SJCRH30 (cell line): ENCODE measurements around the gene CYP2C8. TPM values are rescaled to one million over a fixed set of nuclear protein-coding genes. Genes with fewer than 3 reads are reported as not detected.

Source experiments
- DNase-seq, 2 experiments: peaks; one replicate each; pipeline ENCODE4 v3.0.0-alpha.2; 2015 to 2020
- H3K27ac ChIP-seq: fragments of 250-450 bp; sonication (Bioruptor Pico); 2 replicates; pipeline ENCODE4 v1.5.1; 2020; ENCODE audit warnings: mild to moderate bottlenecking, moderate library complexity
- H3K27me3 ChIP-seq: fragments of 250-450 bp; sonication (Bioruptor Pico); 2 replicates; pipeline ENCODE4 v1.5.1; 2020; ENCODE audit warnings: mild to moderate bottlenecking, moderate library complexity
- H3K36me3 ChIP-seq: fragments of 250-450 bp; sonication (Bioruptor Pico); 2 replicates; pipeline ENCODE4 v1.5.1; 2020; ENCODE audit warnings: mild to moderate bottlenecking, moderate library complexity
- H3K4me1 ChIP-seq: fragments of 250-450 bp; sonication (Bioruptor Pico); 2 replicates; pipeline ENCODE4 v1.5.1; 2020; ENCODE audit warnings: mild to moderate bottlenecking, moderate library complexity
- H3K4me3 ChIP-seq: fragments of 250-450 bp; sonication (Bioruptor Pico); 2 replicates; pipeline ENCODE4 v1.5.1; 2020; ENCODE audit warnings: mild to moderate bottlenecking, moderate library complexity
- H3K9me3 ChIP-seq: fragments of 250-450 bp; sonication (Bioruptor Pico); replicated peaks from 2 replicates; pipeline ENCODE4 v1.5.1; 2020; ENCODE audit warnings: mild to moderate bottlenecking, moderate library complexity
- total RNA-seq: library from RNA; depleted of rRNA; stranded (reverse); fragments of >200 nt; shearing (Covaris generic); gene quantifications from 2 replicates; pipeline ENCODE4 v1.2.3, GENCODE V29; 2014; rRNA removed

CYP2C8 gene
- total RNA-seq, 1 experiment from 2014 or later, result not detected

GRCh38 chr10:95031656-95032055 is 37.6 kb downstream of the CYP2C8 start:
- H3K4me3 ChIP-seq, result no peak overlapping the region
- H3K36me3 ChIP-seq, result no peaks in the 10 kb centered on the region
- no peaks in the 10 kb centered on the region for H3K27me3 ChIP-seq
- no peak overlapping the region for H3K27ac ChIP-seq
- no peak for DNase-seq
- H3K9me3 ChIP-seq, result no peaks in the 10 kb centered on the region
- no peaks in the 10 kb centered on the region for H3K4me1 ChIP-seq

- Histone ChIP-seq H3K4me3 (no peak overlapping the region), H3K27ac (no peak overlapping the region), H3K36me3 (no peaks in the 10 kb centered on the region), H3K4me1 (no peaks in the 10 kb centered on the region), H3K9me3 (no peaks in the 10 kb centered on the region), H3K27me3 (no peaks in the 10 kb centered on the region)
- no peak for DNase-seq
Observed at GRCh38 chr10:95026461-95026860, 42.8 kb downstream of the CYP2C8 start.

GRCh38 chr10:94997741-94998174 is 71.5 kb downstream of the CYP2C8 start:
- H3K36me3 ChIP-seq, result no peaks in the 10 kb centered on the region
- H3K27ac ChIP-seq, result no peak overlapping the region
- DNase-seq, result no peak
- no peaks in the 10 kb centered on the region for H3K9me3 ChIP-seq
- no peaks in the 10 kb centered on the region for H3K27me3 ChIP-seq
- H3K4me3 ChIP-seq, result no peak overlapping the region
- H3K4me1 ChIP-seq, result 0 out of 2 replicates have a peak, but pooled peaks cover 3% of the 10 kb centered on the region

GRCh38 chr10:94992811-94993210 is 76.5 kb downstream of the CYP2C8 start:
- Histone ChIP-seq H3K27me3 (no peaks in the 10 kb centered on the region), H3K9me3 (no peaks in the 10 kb centered on the region), H3K4me1 (peaks cover 6% of the 10 kb centered on the region; the same call in 1 of the 2 replicates), H3K36me3 (no peaks in the 10 kb centered on the region), H3K27ac (no peak overlapping the region; the same call in 1 of the 2 replicates), H3K4me3 (no peak overlapping the region)
- DNase-seq, result peak; percentile 81 to 85

GRCh38 chr10:94991243-94991888 is 77.9 kb downstream of the CYP2C8 start:
- no peaks in the 10 kb centered on the region for H3K27me3 ChIP-seq
- no peaks in the 10 kb centered on the region for H3K9me3 ChIP-seq
- H3K4me1 ChIP-seq, result peaks cover 6% of the 10 kb centered on the region; the same call in 1 of the 2 replicates

GRCh38 chr10:94989192-94989591 is 80.1 kb downstream of the CYP2C8 start:
- Histone ChIP-seq H3K4me3 (no peak overlapping the region), H3K9me3 (no peaks in the 10 kb centered on the region), H3K36me3 (no peaks in the 10 kb centered on the region), H3K27ac (no peak overlapping the region), H3K27me3 (no peaks in the 10 kb centered on the region), H3K4me1 (peaks cover 6% of the 10 kb centered on the region; the same call in 1 of the 2 replicates)
- no peak for DNase-seq

More at GRCh38 chr10:94991243-94991888, 77.9 kb downstream of the CYP2C8 start:
- Histone ChIP-seq H3K4me3 (no peak overlapping the region), H3K36me3 (no peaks in the 10 kb centered on the region), H3K27ac (no peak overlapping the region)
- DNase-seq, result no peak

Other genes with a start within 250 kb of the CYP2C8 start
- not detected in 2 replicates for gene CYP2C9, start 130.8 kb downstream of the CYP2C8 start, total RNA-seq
- gene ACSM6, start 124.7 kb upstream of the CYP2C8 start, total RNA-seq, result 0.08 TPM in 1 of 2 replicates, not detected in the other
- gene PDLIM1, start 221.5 kb upstream of the CYP2C8 start, total RNA-seq, result 5.7 and 6.3 TPM in 2 replicates